Islet precursor cell (in vitro differentiated cells): ENCODE data around the gene PLEKHM1.

ENCODE experiments used
- DNase-seq: peaks from one replicate; pipeline ENCODE4 v3.0.0-alpha.2; 2018

Gene PLEKHM1

DNA sequence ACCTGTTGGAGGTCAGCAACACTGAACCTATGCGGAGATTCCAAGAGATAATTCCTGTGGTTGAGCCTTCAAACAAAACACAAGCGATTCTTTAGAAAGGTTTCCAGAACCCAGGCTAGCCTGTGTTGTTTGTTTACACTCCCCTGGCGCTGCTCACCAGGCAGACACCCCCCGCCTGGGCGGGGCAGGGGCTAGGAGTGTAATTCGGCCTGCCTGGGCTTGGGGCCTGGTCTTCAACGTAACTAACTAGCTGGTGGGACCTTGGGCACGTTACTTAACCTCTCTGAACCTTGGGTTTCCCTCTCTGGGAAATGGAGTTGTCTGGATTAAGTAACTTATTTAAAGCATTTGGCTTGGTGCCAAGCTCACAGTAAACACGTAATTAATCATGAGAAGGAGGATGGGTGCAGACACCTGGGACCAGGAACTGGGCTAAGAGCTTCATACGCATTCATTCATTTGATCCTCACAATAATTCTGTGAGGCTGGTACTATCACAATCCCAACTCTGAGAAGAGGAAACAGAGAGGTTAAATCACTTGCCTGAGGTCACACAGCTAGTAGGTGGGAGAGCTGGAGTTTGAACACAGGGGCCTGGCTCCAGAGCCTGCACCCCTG, 50.3 kb downstream of the PLEKHM1 start:
- DNase-seq, result peak; percentile 97

DNA sequence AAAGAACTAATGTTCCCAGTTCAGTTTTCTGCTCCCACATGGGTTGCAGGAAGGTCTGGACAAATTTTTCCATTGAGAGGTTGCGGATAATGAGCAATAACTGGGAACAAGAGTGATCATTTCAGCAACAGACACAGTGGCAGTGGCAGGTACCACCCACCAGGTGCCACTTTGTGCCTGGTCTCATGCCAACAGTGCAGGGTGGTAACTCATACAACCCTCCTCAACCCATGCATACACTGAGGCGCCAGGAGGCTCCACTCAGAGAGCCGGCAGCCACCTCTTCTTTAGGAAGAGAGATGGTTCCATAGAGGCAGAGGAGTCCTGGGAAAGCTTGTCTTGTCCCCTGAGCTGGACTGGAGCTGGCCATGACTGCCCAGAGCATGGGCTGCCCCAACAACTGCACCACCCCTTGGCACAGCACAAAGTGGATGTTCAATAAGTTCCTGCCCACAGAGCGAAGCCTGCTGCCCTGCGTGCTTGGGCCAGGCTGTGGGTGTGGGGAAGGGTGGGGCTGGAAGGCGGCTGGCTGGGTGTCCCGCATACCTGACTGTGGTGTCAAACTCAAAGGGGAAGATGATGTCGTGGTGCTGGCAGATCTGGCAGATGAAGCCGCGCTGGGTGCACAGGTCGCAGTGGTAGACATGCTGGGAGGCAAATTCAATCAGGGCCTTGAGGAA, 51.5 kb downstream of the PLEKHM1 start:
- DNase-seq, result peak; percentile 85

DNA sequence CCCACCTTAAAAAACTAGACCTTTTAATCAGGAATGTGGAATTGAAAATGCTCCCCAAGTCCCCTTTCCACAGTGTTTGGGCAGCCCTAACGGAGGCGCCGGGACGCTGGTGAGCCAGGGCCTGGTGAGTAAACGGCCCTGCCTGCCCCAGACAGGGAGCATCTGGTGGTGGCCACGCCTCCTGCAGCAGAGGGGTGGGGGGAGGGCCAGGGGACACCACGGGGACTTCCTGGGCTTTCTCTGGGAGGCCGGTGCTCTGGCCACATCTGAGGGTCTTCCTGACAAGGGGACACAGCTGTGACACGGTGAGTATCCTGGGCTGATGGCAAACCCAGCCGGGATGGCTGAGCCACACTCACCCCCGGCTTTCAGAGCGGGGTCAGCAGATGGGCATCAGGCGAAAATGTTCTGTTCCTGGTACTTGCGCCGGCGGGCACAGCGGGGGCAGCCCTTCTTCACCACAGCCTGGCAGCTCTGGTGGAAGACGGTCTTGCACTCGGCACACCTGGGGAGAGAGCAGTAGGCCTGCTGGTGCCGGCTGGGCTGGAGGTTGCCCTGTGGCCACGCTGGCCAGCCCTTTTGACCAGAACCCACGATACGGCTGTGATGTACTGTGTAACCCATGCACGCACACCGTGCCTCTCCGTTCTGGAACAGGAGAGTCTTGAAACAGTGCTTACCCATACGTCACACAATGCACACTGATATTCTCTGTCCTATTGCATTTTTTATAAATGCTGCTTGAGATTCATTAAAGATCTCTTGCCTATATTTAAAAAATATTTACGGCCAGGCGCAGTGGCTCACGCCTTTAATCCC, 52.8 kb downstream of the PLEKHM1 start:
- peak; percentile 79 for DNase-seq

DNA sequence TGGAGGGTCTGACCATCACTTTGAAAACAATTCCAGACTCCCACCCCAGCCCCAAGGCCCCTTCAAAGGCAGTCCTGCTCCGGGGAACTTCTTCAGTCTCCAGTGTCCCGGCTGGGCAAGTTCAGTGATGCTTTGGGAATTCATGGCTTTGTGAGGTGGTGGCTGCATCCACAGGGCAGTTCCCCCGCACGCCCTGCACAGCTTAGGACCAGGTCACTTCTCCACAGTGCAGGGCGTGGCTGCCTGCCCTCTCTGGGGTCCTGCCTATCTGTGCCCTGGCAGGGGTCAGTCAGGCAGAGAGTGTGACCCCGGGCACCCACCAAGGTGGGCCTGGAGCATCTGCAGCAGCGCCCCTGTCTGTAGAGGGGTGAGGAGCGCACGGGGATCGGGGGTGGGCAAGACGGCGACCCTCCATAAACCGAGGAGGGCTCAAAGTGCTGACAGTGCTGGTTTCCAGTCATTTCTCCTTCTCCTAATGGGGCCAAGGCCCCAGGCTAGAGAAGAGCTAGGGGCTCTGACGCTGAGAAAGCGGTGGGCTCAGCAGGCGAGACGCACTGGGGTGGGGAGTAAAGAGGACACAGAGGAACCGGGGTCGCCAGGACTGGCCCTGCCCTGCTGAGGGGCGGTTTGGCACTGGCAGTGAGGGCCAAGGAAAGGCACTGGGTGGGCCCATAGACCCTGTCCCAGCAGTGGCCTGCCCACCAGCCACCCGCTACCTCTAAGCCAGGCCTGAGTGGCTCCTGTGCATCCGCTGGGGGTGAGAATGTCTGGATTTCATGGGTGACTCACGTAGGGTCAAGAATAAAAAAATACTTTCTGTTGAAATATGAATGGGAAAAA, 53.7 kb downstream of the PLEKHM1 start:
- DNase-seq, result peak; percentile 67

DNA sequence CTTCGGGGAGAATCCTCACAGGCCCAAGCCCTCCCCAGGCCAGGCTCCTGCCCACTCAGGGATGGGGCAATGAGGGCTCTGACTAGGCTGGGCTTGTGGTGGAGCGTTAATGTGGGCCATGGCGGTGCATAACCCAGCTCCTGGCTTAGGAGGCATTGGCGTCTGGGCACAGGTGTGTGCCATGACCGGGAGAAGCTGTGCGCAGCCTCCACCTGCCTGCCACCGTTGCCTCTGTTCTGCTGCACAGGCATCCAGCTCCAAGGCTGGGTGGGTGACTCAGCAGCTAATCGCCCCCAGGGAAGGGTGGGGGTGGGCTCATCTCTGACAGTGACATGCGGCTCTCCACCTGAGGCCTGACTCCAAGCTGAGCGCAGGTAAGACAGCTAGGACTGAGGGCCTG, 54.4 kb downstream of the PLEKHM1 start:
- DNase-seq, result peak; percentile 96

DNA sequence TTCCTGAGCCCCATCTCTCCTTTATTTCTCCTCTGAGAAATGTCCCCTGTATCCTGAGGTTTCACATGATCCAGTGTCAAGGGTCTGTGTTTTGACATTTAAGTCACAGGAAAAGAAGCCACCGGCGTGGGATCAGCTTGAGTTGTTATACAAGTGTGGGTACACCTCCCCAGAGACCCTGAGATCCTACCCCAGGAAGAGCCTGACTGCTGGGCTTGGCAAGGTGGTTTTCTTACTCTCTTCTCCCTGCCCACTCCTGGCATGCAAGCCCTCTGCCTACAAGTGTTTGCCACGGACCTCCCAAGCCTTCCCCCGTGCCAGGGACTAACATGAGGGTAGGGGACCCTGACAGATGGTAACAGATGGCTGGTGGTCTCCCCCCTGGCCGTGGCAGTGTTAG, 55.0 kb downstream of the PLEKHM1 start:
- DNase-seq, result no peak

DNA sequence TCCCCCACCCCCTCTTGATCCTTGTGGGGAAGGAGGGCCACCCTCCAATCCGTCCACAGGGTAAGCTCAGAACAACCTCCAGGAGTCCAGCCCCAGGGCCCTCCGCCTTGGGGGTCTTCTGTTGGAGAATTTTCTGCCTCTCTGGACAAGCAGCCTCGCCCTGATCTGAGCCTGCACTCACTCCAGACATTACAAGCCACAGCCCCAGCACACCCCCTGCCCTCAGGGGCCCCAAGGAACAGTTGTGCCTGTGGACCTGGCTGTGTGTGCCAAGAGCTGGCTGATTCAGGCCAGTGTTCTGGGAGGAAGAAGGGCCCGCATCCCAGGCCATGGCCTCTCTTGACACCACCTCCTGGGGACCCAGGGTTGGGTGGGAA, 57.4 kb downstream of the PLEKHM1 start:
- DNase-seq, result peak; percentile 83

DNA sequence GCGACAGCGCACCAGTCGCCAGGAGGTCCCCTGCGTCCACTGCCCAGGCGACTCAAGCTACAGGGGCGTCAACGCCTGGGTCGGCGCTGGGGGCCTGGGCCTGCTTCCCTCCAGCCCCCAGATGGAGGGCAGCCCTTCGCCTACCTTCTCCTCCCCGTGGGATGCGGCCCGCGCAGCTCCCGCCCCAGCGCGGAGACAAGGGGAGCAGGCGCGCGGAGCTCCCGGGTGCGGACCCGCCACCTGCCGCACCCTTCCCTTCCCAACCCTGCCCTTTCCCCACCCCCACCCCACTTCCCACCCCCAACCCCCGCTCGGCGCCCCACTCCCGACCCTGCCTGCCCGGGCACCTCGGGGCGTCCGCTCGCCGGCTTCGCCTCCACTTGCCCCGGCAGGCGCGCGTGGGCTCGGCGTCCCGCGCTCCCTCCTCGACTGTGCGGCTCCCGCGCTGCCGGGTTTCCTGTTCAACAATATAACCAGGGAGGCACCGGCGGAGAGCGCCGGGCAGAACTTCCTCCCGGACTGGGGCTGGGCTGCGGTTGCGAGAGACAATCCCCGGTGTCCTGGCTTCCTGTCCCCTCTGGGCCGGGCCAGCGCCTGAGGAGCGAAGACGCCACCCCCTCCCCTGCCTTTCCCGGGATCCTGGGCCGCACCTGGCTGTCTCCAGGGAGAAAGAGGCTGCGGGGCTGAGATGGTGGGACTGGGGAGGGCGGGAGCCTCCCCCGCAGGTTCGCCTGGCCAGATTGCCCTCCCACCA, 57.9 kb downstream of the PLEKHM1 start, which contains the start of gene ARHGAP27:
ARHGAP27 (minus strand) TSS at position 466 of the 754 bp plus-strand sequence. CDS start 2,591 bp downstream, outside the sequence.
- DNase-seq, result peak; percentile 88

DNA sequence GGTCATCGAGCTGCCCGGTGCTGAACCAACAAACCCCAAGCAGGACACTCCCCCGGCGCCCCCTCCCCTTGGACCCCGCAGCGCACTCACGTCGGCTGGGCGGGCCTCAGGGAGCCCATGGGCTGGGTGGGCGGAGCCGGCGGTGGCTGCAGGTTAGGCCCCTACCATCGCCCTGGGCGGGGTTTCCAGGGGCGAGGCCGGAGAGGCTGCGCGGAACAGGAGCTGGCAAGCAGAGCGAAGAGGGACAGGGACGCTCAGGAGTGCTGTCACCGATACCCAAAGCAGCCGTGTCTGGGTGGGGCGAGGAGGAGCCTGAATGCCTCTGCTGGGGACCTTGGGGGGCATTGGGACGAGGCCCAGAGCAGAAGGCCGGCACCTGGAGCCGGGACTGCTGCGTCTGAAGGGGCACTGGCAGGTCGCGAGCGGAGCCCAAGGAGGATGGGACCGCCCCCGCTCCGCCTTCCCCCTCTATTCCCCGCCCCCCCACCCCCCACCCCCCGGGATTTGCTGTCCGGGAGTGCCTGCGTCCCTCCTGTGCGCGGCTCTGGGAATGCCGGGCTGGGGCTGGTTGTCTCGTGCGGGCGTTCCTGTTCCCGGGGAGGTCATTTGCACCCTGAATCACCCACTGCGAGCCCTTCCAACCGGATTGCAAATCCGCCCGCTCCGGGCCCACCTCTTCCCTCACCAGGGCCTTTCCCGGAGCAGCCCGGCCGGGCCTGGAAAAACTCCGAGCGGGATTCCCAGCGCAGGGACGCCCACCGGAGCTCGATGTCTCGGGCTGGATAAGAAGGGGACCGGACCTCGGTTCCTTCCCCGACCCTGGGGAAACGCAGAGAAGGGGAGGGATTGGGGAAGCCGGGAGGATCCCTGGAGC, 58.8 kb downstream of the PLEKHM1 start:
- DNase-seq, result peak; percentile 99

DNA sequence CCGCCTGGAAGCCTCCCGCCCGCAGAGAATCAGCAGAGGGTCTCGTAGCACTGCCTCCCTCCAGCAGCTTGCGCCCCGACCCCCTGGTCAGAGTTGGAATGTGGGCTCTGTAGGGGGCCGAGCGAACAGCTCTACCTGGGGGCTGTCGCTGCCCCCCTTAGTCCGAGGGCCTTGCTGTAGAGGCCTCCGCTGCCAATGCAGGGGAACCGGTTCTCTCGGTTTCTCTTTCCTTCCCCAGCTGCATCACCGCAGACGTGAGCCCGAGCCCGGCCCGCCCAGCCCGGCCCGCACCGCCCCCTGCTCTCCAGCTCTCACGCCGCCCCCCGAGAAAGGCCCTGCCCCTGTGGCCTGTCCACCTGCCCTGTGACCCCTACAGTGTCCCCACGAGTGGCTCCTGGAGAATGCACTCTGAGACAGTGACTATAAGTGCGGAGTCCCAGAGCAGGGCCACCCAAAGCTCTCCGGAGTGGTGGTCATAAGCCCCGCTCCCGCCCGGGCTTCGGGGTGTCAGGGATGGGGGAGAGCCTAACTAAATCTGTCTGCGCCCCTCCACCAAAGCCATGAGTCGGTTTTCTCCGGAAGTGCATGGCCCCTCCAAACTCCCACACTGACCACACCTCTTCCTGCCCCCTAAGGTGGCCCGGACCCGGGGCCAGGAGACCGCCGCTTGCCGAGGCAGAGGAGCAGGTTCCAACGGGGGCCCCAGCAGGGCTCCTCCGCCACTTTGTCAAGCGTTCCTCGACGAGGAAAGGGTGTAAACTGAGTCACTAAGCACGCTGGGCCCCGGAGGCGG, 59.6 kb downstream of the PLEKHM1 start:
- DNase-seq, result peak; percentile 92

DNA sequence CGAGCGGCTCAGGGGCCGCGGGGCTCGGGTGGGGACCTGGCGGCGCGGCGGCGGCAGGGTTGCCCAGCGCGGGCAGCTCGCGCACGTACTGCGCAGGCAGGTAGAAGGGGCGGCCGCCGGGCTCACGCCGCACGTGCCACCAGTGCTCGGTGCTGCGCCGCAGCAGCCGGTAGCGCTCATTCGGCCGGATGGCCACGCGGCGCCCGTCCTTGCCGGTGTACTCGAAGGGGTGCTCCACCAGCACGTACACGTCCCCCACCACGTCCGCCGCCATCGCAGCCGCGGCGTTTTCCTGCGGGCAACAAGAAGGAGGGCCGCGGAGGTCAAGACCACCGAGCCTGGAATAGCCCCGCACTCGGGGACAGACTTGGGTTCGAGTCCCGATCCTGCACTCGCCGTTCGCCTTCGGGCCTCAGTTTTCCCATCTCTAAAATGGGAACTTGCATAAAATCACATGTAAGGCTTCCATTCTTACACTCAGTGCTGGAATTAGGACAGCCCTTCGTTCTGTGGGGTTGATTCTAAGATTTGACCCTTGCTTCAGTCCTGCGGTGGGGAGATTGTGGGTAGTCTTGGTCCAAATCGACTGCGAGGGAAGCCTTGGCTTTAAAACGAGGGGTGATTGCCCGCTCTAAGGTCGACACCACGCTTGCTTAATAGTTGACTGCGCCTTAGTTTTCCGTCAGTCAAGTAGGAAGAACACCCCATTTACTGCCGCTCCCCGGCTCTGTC, 60.3 kb downstream of the PLEKHM1 start:
- no peak for DNase-seq

DNA sequence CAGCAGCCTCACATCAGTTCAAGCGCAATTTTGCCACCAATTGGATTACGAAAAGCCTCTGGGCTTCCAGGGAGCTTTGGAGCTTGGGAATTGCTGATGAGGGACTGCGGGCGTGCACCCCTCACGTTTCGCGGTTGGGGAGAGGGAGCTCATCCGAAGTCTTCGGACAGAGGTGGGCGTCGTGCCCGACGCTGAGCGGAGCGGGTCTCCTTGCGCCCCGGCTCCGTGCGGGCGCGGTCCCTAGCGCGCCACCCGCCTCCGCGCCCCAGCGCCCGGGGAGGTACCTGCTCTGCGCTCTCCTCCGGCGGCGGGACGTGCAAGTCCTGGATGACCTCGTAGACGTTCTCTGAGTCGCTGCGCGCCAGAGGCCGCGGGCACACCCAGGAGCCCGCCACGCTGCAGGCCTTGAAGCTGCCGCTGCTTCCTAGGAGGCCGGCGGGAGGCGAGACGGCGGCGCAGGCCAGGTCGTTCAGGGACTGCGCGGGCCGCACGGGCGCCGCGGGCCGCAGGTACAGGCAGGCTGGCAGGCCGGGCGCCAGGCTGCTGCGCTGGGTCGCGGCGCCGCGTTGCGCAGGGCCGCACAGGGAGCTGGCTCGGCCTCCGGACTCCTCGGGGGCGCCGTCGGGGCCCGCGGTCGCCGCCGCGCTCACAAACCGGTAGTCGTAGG, 61.0 kb downstream of the PLEKHM1 start:
- DNase-seq, result peak; percentile 89

DNA sequence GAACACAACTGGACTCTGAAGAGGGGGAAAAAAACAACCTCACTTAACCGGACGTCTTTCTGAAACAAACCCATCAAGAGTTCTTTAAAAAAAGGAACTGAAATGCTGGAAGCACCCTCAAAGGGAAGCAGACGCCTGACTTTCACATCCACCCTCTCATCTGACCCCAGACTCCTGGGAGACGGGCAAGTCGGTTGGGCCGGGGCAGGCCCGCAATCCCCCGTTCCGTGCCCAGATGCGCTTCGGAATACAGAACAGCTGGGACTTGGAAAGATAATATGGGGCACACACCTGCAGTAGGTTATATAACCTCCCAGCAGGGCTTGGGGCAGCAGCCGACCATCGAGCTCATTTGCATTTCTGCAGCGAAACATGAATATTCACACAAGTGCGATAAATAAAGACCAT, 61.6 kb downstream of the PLEKHM1 start:
- peak; percentile 60 for DNase-seq

DNA sequence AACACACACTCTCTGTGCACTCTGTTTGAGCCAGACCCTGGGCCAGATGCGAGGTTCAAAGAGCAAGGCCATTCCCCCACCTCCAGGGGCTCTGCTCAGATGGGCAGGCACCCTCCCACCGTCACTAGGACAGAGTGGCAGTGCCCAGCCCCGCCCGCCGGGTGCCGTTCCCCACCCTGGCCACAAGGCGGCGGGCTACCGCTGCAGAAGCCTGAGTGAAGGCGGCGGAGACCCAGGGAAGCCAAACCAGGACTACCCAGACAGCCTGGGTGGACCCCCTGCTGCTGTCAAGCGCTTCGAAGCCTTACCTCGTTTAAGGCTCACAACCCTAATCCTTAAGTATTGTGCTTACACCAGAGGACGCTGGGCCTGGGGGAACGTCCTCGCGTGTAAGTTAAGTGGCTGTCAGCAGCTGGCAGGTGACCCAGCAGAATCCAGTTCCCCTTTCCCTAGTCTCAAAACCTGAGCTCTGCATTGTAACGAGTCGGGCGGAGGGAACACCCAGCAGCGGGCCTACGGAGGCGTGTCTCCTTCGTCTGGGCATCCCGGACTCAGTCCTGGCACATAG, 62.4 kb downstream of the PLEKHM1 start:
- DNase-seq, result peak; percentile 94

DNA sequence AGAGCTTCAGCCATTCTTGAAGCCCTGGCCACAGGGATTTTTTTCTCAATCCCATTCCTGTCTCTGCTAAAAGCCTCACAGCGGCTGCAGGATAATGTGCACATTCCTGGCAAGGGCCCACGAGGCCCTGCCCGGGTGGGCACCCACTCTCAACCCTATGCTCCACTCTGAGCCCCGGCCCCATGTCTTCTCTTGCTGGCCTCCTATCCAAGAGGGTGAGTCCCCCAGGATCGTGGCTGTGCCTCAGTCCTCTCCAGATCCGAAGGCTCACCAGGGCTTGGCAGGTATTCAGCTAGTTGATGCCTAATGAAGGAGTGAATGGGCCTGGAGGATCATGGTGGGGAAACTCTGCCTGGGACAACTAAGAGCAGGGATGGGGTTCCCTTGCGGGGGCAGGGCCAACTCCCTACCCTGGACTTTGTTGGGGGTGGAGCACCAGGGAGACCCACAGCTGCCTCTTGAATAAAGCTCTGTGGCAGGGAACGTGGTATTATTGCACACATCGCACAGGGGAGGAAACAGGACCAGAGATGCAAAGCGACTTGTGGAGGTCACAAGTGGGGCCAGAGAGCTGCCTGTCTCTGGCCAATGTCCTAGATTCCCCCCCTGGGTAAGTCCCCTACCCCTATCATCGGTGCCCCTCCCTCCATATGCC, 63.2 kb downstream of the PLEKHM1 start:
- DNase-seq, result peak; percentile 42

DNA sequence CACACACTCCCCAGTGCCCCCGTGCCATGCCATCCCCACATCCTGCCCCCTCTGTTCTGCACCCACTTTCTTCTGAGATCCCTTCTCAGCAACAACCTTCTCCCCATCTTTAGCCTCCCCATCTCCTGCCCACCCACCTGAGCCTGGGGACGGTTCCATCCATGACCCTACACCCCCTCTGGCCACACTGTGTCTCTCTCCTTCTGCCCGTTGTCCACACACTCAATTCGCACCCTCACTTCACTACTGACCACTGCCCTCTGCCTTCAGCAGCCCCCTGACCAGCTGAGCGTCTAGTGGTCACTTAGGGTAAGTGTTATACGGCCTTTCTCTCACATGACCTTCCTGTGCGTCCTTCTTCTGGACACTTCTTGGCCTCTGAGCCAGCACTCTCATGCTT, 64.0 kb downstream of the PLEKHM1 start:
- DNase-seq, result peak; percentile 46

DNA sequence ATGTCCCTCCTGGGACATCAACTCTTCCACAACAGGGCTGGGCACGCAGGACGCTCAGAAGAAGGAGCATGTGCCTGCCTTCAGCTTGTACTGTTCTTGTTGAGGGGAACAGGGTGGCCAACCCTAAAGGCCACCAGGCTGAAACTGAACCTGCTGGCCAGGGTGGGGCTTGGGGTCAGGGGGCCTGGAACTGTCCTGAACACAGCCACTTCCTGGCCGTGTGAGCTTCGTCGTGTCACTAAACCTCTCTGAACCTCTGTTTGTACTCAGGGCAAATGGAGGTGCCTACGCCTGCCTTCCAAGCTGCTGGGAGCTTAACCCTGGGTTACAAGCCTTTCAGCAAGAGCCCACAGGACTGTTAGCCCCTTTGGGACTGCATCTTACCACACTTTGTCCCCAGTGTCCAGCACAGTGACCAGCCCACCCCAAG, 64.5 kb downstream of the PLEKHM1 start:
- DNase-seq, result no peak
